CD4-positive, CD25-positive, alpha-beta regulatory T cell (primary cell): ENCODE measurements around the gene TAF15. TPM values are rescaled to one million over a fixed set of nuclear protein-coding genes. Genes with fewer than 3 reads are reported as not detected.

Experiments used
- ATAC-seq, 2 donors: fragments of 150-1000 bp; cut with Tn5 transposase; one replicate each; pipeline ENCODE4 v1.10.0; 2021; ENCODE audit warnings: low read depth in 2 of 2, moderate number of reproducible peaks in 2 of 2, moderate library complexity in 1 of 2
- DNase-seq, 3 donors: peaks; one replicate each; pipeline versions ENCODE4 v3.0.0 to v3.0.0-alpha.2; 2012 to 2022; ENCODE audit warnings: mixed read lengths in 1 of 3
- H3K27ac ChIP-seq: one replicate; pipeline ENCODE4 v1.7.0; 2013; ENCODE audit warnings: mild to moderate bottlenecking, low read length; ENCODE audit not compliant: insufficient read depth, poor library complexity, severe bottlenecking
- H3K27me3 ChIP-seq: one replicate; pipeline ENCODE4 v1.7.0; 2013; ENCODE audit warnings: low read length; ENCODE audit not compliant: control insufficient read depth, insufficient read depth
- H3K36me3 ChIP-seq: one replicate; pipeline ENCODE4 v1.7.0; 2013; ENCODE audit warnings: mild to moderate bottlenecking, low read length, moderate library complexity; ENCODE audit not compliant: control insufficient read depth, insufficient read depth
- H3K4me1 ChIP-seq: 2 replicates; pipeline ENCODE4 v1.7.0; 2013; ENCODE audit warnings: mild to moderate bottlenecking, low read length; ENCODE audit not compliant: insufficient read depth, control insufficient read depth, poor library complexity, severe bottlenecking
- H3K4me3 ChIP-seq: one replicate; pipeline ENCODE4 v1.7.0; 2013; ENCODE audit warnings: low read depth, mild to moderate bottlenecking, low read length, moderate library complexity
- H3K9me3 ChIP-seq, 2 experiments: 1 replicate in 1 of 2; 2 replicates in 1 of 2; pipeline ENCODE4 v1.7.0; 2013; ENCODE audit warnings: low read length in 2 of 2, mild to moderate bottlenecking in 1 of 2, moderate library complexity in 1 of 2; ENCODE audit not compliant: control insufficient read depth in 2 of 2
- H3K27ac Mint-ChIP-seq, 3 donors: one replicate each; pipeline ENCODE4 v1.8.0; 2020 to 2022; ENCODE audit warnings: mild to moderate bottlenecking in 3 of 3, mixed read lengths in 3 of 3, moderate library complexity in 2 of 3
- H3K27me3 Mint-ChIP-seq: one replicate; pipeline ENCODE4 v1.8.0; 2022; ENCODE audit warnings: mild to moderate bottlenecking, mixed read lengths
- H3K36me3 Mint-ChIP-seq: one replicate; pipeline ENCODE4 v1.8.0; 2020; ENCODE audit warnings: mixed read lengths
- H3K4me1 Mint-ChIP-seq, 4 donors: one replicate each; pipeline ENCODE4 v1.8.0; 2020 to 2022; ENCODE audit warnings: mixed read lengths in 4 of 4, mild to moderate bottlenecking in 1 of 4
- H3K4me3 Mint-ChIP-seq, 4 donors: one replicate each; pipeline ENCODE4 v1.8.0; 2020 to 2022; ENCODE audit warnings: mild to moderate bottlenecking in 4 of 4, mixed read lengths in 4 of 4, moderate library complexity in 3 of 4
- H3K9me3 Mint-ChIP-seq, 7 donors: one replicate each; pipeline ENCODE4 v1.8.0; 2020 to 2022; ENCODE audit warnings: mixed read lengths in 7 of 7, mild to moderate bottlenecking in 3 of 7, moderate library complexity in 2 of 7
- polyA plus RNA-seq, 4 donors: library from polyadenylated mRNA; unstranded; fragments of 300-500 nt; fragmentation: Illumina TruSeq; gene quantifications; one replicate each; pipeline ENCODE4 v1.2.3, GENCODE V29; 2021
- total RNA-seq: library from RNA; stranded (reverse); gene quantifications from one replicate; pipeline ENCODE4 v1.2.3, GENCODE V29; 2022

TAF15 gene
- total and polyA plus RNA-seq, 5 donors from 2014 or later, result 8.8 to 186 (median 17.3) TPM

DNA sequence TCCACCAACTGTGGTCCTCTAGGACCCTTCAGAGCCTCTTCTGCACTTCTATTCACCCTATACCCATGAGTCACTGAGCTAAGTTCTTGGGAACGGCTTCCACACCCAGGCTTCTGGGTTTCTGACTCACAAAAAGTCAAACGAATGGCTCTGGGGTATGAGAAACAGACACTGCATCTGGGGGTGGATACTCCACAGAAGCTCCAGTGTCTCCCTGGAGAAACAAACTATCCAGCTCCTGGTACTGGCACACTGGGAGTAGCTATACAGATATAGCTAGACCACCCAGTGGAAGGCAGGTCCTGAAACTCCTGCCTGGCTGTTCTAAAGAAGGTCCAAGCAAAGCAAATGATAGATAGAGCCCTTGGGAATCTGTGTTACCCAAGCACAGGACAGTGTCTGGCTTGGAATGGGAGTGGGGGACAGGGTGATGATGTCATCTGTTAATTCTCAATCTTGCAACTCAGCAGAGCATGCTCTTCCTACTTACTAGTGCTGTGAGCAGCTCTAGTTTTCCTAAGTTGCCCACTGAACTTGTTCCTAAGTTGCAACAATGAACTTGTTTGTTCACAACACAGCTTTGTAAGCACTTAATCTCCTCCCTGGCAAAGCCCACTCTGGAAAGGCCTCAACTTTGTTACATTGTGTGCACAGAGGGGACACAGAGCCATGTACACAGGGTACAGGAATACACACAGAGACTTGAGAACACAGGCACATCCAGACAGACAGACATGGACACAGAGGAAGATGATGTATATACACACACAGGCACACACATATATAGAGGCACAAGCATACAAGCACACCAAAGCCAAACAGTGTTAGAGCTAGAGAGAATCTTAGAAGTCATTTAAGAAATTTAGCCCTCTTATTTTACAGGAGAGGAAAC lies 20.6 kb upstream of the TAF15 start:
- DNase-seq (no peak), ATAC-seq (no peak)
- Mint-ChIP-seq H3K4me1 (peaks cover 0 to 12% (median 2%) of the 10 kb centered on the region in 4 donors), H3K27ac (peak overlapping the region in 1 of 3 donors; percentile 15), H3K4me3 (peak overlapping the region in 1 of 4 donors; percentile 0), H3K27me3 (peaks cover 58% of the 10 kb centered on the region), H3K36me3 (no peaks in the 10 kb centered on the region), H3K9me3 (peaks cover 0 to 3% (median 0%) of the 10 kb centered on the region in 7 donors)
- Histone ChIP-seq H3K27ac (no peak overlapping the region), H3K4me1 (no peaks in the 10 kb centered on the region), H3K36me3 (no peaks in the 10 kb centered on the region), H3K9me3 (no peaks in the 10 kb centered on the region), H3K4me3 (no peak overlapping the region), H3K27me3 (peaks cover 16% of the 10 kb centered on the region)

DNA sequence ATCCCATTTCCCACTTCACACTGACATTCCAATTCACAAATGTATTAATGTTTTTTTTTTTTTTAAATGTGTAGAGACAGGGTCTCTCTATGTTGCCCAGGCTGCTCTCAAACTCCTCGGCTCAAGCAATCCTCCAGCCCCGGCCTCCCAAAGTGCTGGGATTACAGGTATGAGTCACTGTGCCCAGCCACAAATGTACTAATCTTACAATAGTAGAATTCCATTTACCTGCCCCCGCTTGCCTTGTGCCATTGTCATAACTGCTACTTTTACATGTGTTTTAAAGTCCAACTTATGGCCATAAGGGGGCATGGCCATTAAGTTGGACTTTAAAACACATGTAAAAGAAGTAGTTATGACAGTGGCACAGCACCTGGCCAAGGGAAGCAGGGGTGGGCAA lies 18.4 kb upstream of the TAF15 start:
- Histone ChIP-seq H3K4me1 (peaks cover 11% of the 10 kb centered on the region), H3K27ac (no peak overlapping the region), H3K4me3 (no peak overlapping the region), H3K36me3 (no peaks in the 10 kb centered on the region), H3K9me3 (no peaks in the 10 kb centered on the region), H3K27me3 (peaks cover 17% of the 10 kb centered on the region)
- no peak overlapping the region for H3K27ac Mint-ChIP-seq
- peaks cover 0 to 3% (median 0%) of the 10 kb centered on the region in 7 donors for H3K9me3 Mint-ChIP-seq
- H3K4me1 Mint-ChIP-seq, result peaks cover 0 to 22% (median 2%) of the 10 kb centered on the region in 4 donors
- no peak for DNase-seq
- no peaks in the 10 kb centered on the region for H3K36me3 Mint-ChIP-seq
- H3K4me3 Mint-ChIP-seq, result no peak overlapping the region
- no peak for ATAC-seq
- H3K27me3 Mint-ChIP-seq, result peaks cover 74% of the 10 kb centered on the region

DNA sequence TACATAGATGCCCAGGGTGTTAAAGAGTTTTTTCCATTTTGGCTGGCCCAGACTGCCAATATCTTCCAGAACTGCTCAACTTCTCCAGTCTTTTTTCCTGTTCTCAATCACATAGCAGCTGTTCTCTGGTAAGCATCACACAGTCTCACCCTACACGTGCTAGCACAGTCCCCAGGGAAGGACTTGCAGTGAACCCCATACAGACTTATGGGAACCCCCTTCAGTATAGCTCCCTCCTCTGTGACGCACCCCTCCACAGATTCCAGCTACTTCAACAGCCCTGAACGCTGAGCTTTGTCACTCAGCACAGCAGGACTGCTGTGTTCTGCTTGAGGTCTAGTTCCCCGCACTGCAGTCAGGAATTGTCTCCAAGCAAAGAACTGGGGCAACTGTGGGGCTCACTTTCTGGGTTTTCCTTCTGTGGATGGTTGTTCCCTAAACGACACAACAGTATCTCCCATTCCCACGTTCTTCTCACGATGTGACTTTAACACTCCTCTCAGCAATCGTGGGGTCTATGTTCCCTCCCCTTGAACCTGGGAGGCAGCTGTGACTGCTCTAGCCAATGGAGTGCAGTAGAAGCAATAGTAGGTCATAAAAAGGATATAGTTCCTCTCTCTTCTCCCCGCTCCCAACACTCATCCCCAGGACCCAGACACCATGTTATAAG lies 17.5 kb upstream of the TAF15 start:
- Histone ChIP-seq H3K4me3 (no peak overlapping the region), H3K36me3 (no peaks in the 10 kb centered on the region), H3K27ac (no peak overlapping the region), H3K27me3 (peaks cover 25% of the 10 kb centered on the region), H3K4me1 (peaks cover 13% of the 10 kb centered on the region), H3K9me3 (no peaks in the 10 kb centered on the region)
- Mint-ChIP-seq H3K27me3 (peaks cover 82% of the 10 kb centered on the region), H3K36me3 (no peaks in the 10 kb centered on the region), H3K27ac (no peak overlapping the region), H3K4me3 (no peak overlapping the region), H3K9me3 (peaks cover 0 to 3% (median 0%) of the 10 kb centered on the region in 7 donors), H3K4me1 (peaks cover 0 to 28% (median 3%) of the 10 kb centered on the region in 4 donors)
- no peak for DNase-seq
- no peak for ATAC-seq

DNA sequence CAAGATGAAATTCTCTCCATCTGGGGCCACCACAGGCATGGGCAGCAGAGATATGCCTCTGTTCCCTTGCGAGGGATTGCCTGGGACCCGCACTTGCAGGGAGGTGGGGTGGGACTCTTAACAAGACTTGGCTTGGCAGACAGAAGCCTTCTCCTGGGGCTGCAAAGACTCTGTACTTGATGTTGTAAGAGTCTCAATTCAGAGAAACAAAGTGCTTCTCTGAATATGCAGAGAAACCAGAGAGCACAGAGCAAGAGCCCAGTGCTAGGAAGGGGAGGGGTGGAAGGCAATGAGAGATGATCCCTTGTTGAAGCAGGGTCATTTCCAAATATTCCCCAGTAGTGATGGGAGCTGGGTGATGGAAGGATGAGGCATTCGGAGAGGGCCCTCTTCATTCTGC lies 16.0 kb upstream of the TAF15 start:
- no peak for DNase-seq
- Histone ChIP-seq H3K27ac (no peak overlapping the region), H3K9me3 (no peaks in the 10 kb centered on the region), H3K4me1 (peaks cover 13% of the 10 kb centered on the region), H3K36me3 (no peaks in the 10 kb centered on the region), H3K4me3 (no peak overlapping the region), H3K27me3 (peaks cover 31% of the 10 kb centered on the region)
- ATAC-seq, result no peak
- Mint-ChIP-seq H3K27ac (no peak overlapping the region), H3K9me3 (peaks cover 0 to 3% (median 0%) of the 10 kb centered on the region in 7 donors), H3K4me3 (peak overlapping the region in 3 of 4 donors; percentile 3 to 83 (median 43)), H3K36me3 (no peaks in the 10 kb centered on the region), H3K27me3 (peaks cover 83% of the 10 kb centered on the region), H3K4me1 (peaks cover 0 to 28% (median 3%) of the 10 kb centered on the region in 4 donors)

DNA sequence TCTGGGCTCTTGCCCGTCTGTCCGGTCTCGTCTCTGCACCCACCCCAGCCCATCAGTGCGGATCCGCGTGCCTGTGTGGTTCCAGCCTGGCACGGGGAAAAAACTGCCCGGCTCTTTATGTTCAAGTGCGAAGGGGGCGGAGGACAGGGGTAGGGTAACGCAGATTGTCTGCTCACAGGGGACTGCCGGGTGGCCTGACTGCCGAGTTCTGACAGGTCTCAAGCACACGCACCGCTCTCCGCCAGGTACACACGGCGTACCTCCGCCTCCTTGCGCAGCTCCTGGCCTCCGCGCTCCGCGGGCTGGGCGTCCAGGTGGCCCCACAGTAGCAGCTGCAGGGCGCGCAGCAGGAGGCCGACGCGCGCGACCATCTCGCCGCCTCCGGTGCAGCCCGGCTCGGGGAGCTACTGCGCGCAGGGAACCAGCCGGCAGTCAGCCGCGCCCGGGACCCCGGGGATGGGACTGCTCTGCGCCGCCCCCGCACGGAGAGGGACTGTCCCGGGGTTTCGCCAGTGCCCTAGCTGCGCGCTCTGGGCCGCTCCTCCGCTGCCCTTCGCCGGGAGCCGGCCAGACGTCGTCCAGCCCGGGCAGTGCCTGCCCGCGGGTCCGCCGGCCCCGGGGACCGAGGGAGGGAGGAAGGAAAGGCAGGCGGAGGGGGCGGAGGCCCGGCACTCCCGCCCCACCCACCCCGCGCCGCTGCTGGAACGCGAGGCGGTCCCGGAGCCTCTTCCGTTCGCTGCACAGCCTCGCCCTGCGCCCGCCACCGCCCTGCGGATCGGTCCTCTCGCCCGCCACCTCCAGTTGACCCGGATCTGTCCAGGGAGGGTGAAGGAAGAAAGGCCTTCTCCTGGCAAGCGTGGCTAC lies 14.0 kb upstream of the TAF15 start, which contains the start of gene MMP28:
TSS of gene MMP28 (minus strand) at position 635 of the 864 bp plus-strand sequence. CDS start at position 371, 264 bp downstream.
- H3K4me3 ChIP-seq, result peak within 1 kb of the TSS; percentile 37

DNA sequence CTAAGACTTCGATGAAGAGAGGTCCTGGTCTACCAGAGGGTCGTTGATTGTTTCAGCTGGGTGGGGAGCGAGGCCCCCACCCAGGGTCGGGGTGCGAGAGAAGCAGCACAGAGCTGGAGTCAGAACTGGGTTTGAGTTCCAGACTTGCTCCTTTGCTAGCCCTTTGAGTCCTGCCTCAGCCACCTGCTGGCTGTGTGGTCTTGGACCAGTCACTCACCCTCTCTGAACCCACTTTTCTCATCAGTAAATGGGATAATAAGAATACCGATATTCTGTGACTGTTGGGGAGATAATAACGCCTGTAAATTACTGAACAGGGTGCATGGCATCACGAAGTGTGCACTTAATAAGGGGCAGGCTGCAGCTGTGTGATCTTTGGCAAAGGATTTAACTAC lies 13.4 kb upstream of the TAF15 start:
- peaks cover 13% of the 10 kb centered on the region for H3K4me1 ChIP-seq
- H3K9me3 ChIP-seq, result no peaks in the 10 kb centered on the region
- Mint-ChIP-seq H3K27me3 (peaks cover 75% of the 10 kb centered on the region), H3K27ac (peak overlapping the region in 1 of 3 donors; percentile 40), H3K36me3 (no peaks in the 10 kb centered on the region), H3K4me3 (peak overlapping the region; percentile 48 to 80 (median 70)), H3K4me1 (peaks cover 0 to 19% (median 2%) of the 10 kb centered on the region in 4 donors), H3K9me3 (peaks cover 0 to 5% (median 0%) of the 10 kb centered on the region in 7 donors)
- no peaks in the 10 kb centered on the region for H3K36me3 ChIP-seq
- ATAC-seq, result no peak
- DNase-seq, result no peak
- H3K4me3 ChIP-seq, result peak overlapping the region; percentile 37
- H3K27ac ChIP-seq, result no peak overlapping the region
- H3K27me3 ChIP-seq, result peaks cover 33% of the 10 kb centered on the region

More for the DNA sequence above, 14.0 kb upstream of the TAF15 start, which contains the start of gene MMP28:
- DNase-seq (peak in 2 of 3 donors; percentile 26 to 47), ATAC-seq (peak; percentile 66 to 68)
- H3K4me1 ChIP-seq, result peaks cover 13% of the 10 kb centered on the region
- H3K9me3 ChIP-seq, result no peaks in the 10 kb centered on the region
- peaks cover 0 to 19% (median 2%) of the 10 kb centered on the region in 4 donors for H3K4me1 Mint-ChIP-seq
- H3K27me3 ChIP-seq, result peaks cover 33% of the 10 kb centered on the region
- peak within 1 kb of the TSS in 1 of 3 donors; percentile 40 for H3K27ac Mint-ChIP-seq
- no peaks in the 10 kb centered on the region for H3K36me3 Mint-ChIP-seq
- H3K27ac ChIP-seq, result no peak within 1 kb of the TSS
- H3K27me3 Mint-ChIP-seq, result peaks cover 81% of the 10 kb centered on the region
- H3K36me3 ChIP-seq, result no peaks in the 10 kb centered on the region
- peaks cover 0 to 5% (median 0%) of the 10 kb centered on the region in 7 donors for H3K9me3 Mint-ChIP-seq
- H3K4me3 Mint-ChIP-seq, result peak within 1 kb of the TSS; percentile 50 to 80 (median 71)

DNA sequence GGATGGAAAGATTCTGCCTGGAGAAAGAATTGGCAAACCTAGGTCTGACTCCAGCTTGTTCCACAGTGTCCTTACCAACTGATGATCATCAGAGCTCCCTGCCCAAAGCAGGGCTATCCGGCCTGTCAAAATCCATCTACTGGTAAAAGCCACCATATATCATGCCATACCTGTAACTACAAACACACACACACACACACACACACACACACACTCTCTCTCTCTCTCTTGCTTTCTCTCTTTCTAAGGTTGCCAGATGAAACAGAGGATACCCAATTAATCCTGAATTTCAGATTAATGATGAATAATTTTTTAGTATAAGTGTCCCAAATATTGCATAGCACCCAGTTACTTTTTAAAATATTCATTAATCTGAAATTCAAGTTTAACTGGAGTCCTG lies 12.3 kb upstream of the TAF15 start:
- Histone ChIP-seq H3K4me1 (peaks cover 13% of the 10 kb centered on the region), H3K27me3 (peaks cover 33% of the 10 kb centered on the region), H3K36me3 (no peaks in the 10 kb centered on the region), H3K9me3 (no peaks in the 10 kb centered on the region), H3K4me3 (no peak overlapping the region), H3K27ac (no peak overlapping the region)
- no peaks in the 10 kb centered on the region for H3K36me3 Mint-ChIP-seq
- peaks cover 67% of the 10 kb centered on the region for H3K27me3 Mint-ChIP-seq
- peaks cover 0 to 5% (median 0%) of the 10 kb centered on the region in 7 donors for H3K9me3 Mint-ChIP-seq
- DNase-seq (no peak), ATAC-seq (no peak)
- H3K27ac Mint-ChIP-seq, result no peak overlapping the region
- peaks cover 0 to 29% (median 2%) of the 10 kb centered on the region in 4 donors for H3K4me1 Mint-ChIP-seq
- peak overlapping the region in 1 of 4 donors; percentile 48 for H3K4me3 Mint-ChIP-seq
